Left ventricle myocardium inferior (tissue), 1 donor: Measurements from ENCODE around the gene TNRC18. TPM values are rescaled to one million over a fixed set of nuclear protein-coding genes. Genes with fewer than 3 reads are reported as not detected.

ENCODE experiments used
- DNase-seq: peaks from one replicate; pipeline ENCODE4 v3.0.0-alpha.2; 2020
- H3K27ac ChIP-seq: fragments of 200-600 bp; replicated peaks from 2 replicates; pipeline ENCODE4 v1.8.0; 2021
- H3K27me3 ChIP-seq: fragments of 200-600 bp; 2 replicates; pipeline ENCODE4 v1.8.0; 2021; ENCODE audit warnings: low read depth
- H3K36me3 ChIP-seq: fragments of 200-600 bp; 2 replicates; pipeline ENCODE4 v1.8.0; 2021
- H3K4me1 ChIP-seq: fragments of 200-600 bp; 2 replicates; pipeline ENCODE4 v1.8.0; 2021
- H3K4me3 ChIP-seq: fragments of 200-600 bp; 2 replicates; pipeline ENCODE4 v1.8.0; 2021; ENCODE audit warnings: mild to moderate bottlenecking, moderate library complexity
- H3K9me3 ChIP-seq: fragments of 200-600 bp; replicated peaks from 2 replicates; pipeline ENCODE4 v1.8.0; 2021
- intact Hi-C: fragments of 100-400 bp; cut with micrococcal nuclease; formaldehyde crosslinking; loops from one replicate; pipeline ENCODE4 v1.11.0; 2022
- total RNA-seq: library from RNA; stranded (reverse); fragmentation: NEBNext Ultra II Directional; extraction: Animal tissue kit (Norgen Biotek cat#: 25700); gene quantifications from one replicate; pipeline ENCODE4 v1.2.1, GENCODE V29; 2021
- TF ChIP-seq, protein P1 (sequence below): fragments of 200-600 bp; IDR thresholded peaks from 2 replicates; pipeline ENCODE4 v1.8.0; 2021; ENCODE audit warnings: antibody characterized with exemption, mild to moderate bottlenecking, borderline replicate concordance
- donor health status: DM: no; HTN: yes; CAD: no; lungs with severe emphysema.

Gene TNRC18
- total RNA-seq, 1 donor from 2014 or later, result 27.7 TPM

GRCh38 chr7:5441840-5442503 lies 18.3 kb upstream of the TNRC18 start:
- Histone ChIP-seq H3K36me3 (no peaks in the 10 kb centered on the region), H3K4me1 (peaks cover 26% of the 10 kb centered on the region), H3K4me3 (no peak overlapping the region), H3K27ac (no peak overlapping the region), H3K27me3 (no peaks in the 10 kb centered on the region), H3K9me3 (peaks cover 10% of the 10 kb centered on the region)
- no peak for DNase-seq
- TF ChIP-seq, protein P1, sequence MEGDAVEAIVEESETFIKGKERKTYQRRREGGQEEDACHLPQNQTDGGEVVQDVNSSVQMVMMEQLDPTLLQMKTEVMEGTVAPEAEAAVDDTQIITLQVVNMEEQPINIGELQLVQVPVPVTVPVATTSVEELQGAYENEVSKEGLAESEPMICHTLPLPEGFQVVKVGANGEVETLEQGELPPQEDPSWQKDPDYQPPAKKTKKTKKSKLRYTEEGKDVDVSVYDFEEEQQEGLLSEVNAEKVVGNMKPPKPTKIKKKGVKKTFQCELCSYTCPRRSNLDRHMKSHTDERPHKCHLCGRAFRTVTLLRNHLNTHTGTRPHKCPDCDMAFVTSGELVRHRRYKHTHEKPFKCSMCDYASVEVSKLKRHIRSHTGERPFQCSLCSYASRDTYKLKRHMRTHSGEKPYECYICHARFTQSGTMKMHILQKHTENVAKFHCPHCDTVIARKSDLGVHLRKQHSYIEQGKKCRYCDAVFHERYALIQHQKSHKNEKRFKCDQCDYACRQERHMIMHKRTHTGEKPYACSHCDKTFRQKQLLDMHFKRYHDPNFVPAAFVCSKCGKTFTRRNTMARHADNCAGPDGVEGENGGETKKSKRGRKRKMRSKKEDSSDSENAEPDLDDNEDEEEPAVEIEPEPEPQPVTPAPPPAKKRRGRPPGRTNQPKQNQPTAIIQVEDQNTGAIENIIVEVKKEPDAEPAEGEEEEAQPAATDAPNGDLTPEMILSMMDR, result no peak
- intact Hi-C loops, result no loop called here

- Histone ChIP-seq H3K4me3 (no peak overlapping the region), H3K4me1 (peaks cover 26% of the 10 kb centered on the region), H3K36me3 (no peaks in the 10 kb centered on the region), H3K27me3 (no peaks in the 10 kb centered on the region), H3K27ac (no peak overlapping the region), H3K9me3 (peaks cover 10% of the 10 kb centered on the region)
- intact Hi-C loops, result no loop called here
- TF ChIP-seq, protein P1, result no peak
- no peak for DNase-seq
Measured at GRCh38 chr7:5439572-5440496, 16.2 kb upstream of the TNRC18 start.

- Histone ChIP-seq H3K4me3 (no peak overlapping the region), H3K36me3 (no peaks in the 10 kb centered on the region), H3K27ac (no peak overlapping the region), H3K9me3 (peaks cover 10% of the 10 kb centered on the region), H3K4me1 (peaks cover 26% of the 10 kb centered on the region), H3K27me3 (no peaks in the 10 kb centered on the region)
- TF ChIP-seq, protein P1, result no peak
- DNase-seq, result no peak
- intact Hi-C loops, result no loop called here
Measured at GRCh38 chr7:5439209-5439571, 15.6 kb upstream of the TNRC18 start.

- intact Hi-C loops, result no loop called here
- H3K36me3 ChIP-seq, result peaks cover 5% of the 10 kb centered on the region
- H3K4me3 ChIP-seq, result no peak overlapping the region
- H3K27ac ChIP-seq, result peak overlapping the region; percentile 60
- DNase-seq, result peak; percentile 51
- peaks cover 14% of the 10 kb centered on the region for H3K9me3 ChIP-seq
- TF ChIP-seq, protein P1, result no peak
- no peaks in the 10 kb centered on the region for H3K27me3 ChIP-seq
- H3K4me1 ChIP-seq, result peaks cover 26% of the 10 kb centered on the region
Measured at GRCh38 chr7:5437987-5438386, 14.4 kb upstream of the TNRC18 start.

GRCh38 chr7:5437348-5437892 lies 13.8 kb upstream of the TNRC18 start:
- H3K27ac ChIP-seq, result peak overlapping the region; percentile 60
- TF ChIP-seq, protein P1, result no peak
- no peak for DNase-seq
- no peak overlapping the region for H3K4me3 ChIP-seq
- H3K27me3 ChIP-seq, result no peaks in the 10 kb centered on the region
- H3K36me3 ChIP-seq, result peaks cover 5% of the 10 kb centered on the region
- peaks cover 16% of the 10 kb centered on the region for H3K9me3 ChIP-seq
- H3K4me1 ChIP-seq, result peaks cover 26% of the 10 kb centered on the region
- intact Hi-C loops, result no loop called here
